ENCODE results near the gene ROCK1.

GRCh38 chr18:20960735-20961134 lies 150.9 kb downstream of the ROCK1 start:
- TF ChIP-seq, protein P1, sequence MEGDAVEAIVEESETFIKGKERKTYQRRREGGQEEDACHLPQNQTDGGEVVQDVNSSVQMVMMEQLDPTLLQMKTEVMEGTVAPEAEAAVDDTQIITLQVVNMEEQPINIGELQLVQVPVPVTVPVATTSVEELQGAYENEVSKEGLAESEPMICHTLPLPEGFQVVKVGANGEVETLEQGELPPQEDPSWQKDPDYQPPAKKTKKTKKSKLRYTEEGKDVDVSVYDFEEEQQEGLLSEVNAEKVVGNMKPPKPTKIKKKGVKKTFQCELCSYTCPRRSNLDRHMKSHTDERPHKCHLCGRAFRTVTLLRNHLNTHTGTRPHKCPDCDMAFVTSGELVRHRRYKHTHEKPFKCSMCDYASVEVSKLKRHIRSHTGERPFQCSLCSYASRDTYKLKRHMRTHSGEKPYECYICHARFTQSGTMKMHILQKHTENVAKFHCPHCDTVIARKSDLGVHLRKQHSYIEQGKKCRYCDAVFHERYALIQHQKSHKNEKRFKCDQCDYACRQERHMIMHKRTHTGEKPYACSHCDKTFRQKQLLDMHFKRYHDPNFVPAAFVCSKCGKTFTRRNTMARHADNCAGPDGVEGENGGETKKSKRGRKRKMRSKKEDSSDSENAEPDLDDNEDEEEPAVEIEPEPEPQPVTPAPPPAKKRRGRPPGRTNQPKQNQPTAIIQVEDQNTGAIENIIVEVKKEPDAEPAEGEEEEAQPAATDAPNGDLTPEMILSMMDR (IDR thresholded peaks at IDR 0.05; ENCODE audit: low read depth, low read length), result no peak
- no peak for TF ChIP-seq POLR2A (IDR thresholded peaks at IDR 0.05; ENCODE audit: extremely low read depth, insufficient read length)
- no peak for TF ChIP-seq MAX (IDR thresholded peaks at IDR 0.05; ENCODE audit: low read depth, low read length)
- no peak for TF ChIP-seq MYC (IDR thresholded peaks at IDR 0.05; ENCODE audit: low read depth, low read length)
